HG02763 (cell line): ENCODE results near the gene MTCL1.

ENCODE experiments used
- ATAC-seq: cut with Tn5 transposase; IDR thresholded peaks from one replicate; pipeline ENCODE4 v1.9.1; 2021; ENCODE audit warnings: mild to moderate bottlenecking, moderate library complexity; ENCODE audit not compliant: unreplicated experiment

MTCL1 gene

GRCh38 chr18:8686611-8687010 is 18.7 kb upstream of the MTCL1 start:
- ATAC-seq, result no peak

- no peak for ATAC-seq
Measured at GRCh38 chr18:8688216-8688800, 17.0 kb upstream of the MTCL1 start.

- no peak for ATAC-seq
Measured at GRCh38 chr18:8688816-8689215, 16.5 kb upstream of the MTCL1 start.

DNA sequence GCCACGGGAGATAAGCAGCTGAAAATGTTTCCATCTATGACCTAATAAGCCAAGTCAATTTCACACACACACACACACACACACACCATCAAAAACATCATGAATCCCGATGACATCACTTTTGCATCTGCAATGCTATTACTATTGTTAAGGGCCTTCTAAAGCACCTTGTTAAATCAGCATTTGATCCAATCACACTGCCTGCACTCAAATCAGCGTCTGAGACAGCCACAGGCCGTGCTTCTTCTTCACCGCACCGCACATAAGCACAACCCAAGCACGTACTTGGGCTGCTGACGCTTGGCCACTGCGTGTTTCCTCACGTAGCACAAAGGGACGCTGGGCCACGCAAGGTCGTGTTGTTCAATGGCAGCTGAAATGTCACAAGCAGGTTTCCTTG is 15.8 kb upstream of the MTCL1 start:
- no peak for ATAC-seq

GRCh38 chr18:8694891-8695290 is 10.5 kb upstream of the MTCL1 start:
- no peak for ATAC-seq

GRCh38 chr18:8695932-8696517 is 9.3 kb upstream of the MTCL1 start:
- ATAC-seq, result no peak

- no peak for ATAC-seq
Measured at GRCh38 chr18:8696749-8697211, 8.6 kb upstream of the MTCL1 start.

- ATAC-seq, result no peak
Measured at GRCh38 chr18:8699126-8699525, 6.2 kb upstream of the MTCL1 start.

DNA sequence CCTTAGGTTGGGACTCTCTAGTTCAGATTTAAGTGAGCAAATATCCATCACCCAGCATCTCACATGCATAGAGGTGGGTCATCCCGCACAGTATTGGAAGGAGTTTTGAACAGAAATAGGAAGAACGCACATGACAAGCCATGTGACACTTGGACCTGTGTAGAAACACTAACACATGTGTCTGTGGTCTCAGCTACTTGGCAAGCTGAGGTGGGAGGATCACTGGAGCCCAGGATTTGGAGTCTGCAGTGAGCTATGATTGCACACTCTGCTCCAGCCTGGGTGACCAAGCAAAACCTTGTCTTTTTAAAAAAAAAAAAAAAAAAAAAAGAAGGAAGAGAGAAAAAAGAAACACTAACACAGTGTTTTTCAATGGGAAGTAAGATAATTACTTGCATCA is 5.4 kb upstream of the MTCL1 start:
- no peak for ATAC-seq

DNA sequence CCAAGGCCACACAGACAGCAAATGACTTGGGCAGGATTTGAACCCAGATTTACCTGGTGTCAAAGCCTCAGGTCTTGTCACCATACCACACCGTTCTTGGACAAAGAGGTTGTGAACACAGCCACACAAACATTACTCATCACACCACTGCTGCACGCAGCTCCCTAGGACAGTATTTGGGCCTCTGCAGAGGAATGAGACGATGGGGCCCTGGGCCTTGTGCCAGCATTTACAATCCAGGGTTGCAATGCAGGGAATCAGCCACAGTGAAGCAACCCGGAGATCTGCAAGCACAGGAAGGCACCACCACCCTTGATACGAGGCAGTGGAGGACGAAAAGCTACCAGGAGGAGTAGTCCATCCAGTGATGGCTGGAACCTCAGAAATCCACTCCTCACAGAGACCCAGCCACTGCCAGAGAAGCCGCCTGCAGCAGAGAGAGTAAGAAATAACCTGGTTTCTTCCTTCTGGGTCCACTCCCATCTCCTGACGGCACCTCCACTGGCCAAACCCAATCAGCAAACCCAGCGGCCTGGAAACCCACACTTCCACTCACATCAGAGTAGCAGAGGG is 3.7 kb upstream of the MTCL1 start:
- no peak for ATAC-seq

GRCh38 chr18:8702668-8703067 is 2.7 kb upstream of the MTCL1 start:
- ATAC-seq, result no peak

- no peak for ATAC-seq
Measured at GRCh38 chr18:8703092-8703709, 2.2 kb upstream of the MTCL1 start.

DNA sequence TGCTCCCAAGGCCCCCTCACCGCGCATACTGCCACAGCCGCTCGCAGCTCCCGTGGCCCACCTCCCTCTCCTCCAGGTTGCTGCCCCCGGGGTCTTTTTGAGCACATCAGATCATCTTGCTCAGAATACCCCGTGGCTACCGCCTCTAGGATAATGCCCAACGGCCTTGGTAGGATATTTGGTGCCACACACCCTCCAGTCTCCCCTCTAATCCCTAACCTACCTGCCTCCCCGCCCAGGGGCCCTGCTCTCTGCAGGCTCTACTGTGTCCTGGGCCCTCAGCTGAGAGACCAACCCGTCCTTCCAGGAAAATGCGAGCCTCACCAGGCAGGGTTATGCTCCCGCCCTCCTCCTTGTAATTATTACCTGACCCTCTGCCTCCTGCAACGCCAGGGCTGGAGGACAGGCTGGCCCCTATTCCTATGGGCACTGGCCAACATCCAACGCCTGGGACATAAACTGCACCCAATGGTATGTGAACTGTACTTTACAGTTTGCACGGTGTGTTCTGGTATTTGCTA is 1.5 kb upstream of the MTCL1 start:
- ATAC-seq, result no peak

GRCh38 chr18:8704361-8705237 is 757 bp upstream of the MTCL1 start:
- ATAC-seq, result peak; percentile 89

DNA sequence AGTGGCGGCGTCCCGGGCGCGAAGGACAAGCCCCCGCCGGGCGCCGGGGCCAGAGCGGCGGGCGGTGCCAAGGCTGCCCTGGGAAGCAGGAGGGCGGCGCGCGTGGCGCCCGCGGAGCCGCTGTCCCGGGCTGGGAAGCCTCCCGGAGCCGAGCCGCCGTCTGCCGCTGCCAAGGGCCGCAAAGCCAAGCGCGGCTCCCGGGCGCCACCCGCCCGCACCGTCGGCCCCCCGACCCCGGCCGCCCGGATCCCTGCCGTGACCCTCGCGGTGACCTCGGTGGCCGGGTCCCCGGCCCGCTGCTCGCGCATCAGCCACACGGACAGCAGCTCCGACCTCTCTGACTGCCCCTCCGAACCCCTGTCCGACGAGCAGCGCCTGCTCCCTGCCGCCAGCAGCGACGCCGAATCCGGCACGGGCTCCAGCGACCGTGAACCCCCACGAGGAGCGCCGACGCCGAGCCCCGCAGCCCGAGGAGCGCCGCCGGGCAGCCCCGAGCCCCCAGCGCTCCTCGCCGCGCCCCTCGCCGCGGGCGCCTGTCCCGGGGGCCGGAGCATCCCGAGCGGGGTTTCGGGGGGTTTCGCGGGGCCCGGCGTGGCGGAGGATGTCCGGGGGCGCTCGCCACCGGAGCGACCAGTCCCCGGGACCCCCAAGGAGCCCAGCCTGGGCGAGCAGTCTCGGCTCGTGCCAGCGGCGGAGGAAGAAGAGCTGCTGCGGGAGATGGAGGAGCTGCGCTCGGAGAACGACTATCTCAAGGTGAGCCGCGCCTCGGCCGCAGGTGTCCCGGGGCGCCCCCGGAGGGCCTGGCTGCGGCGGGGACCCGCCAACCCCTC is 820 bp downstream of the MTCL1 start:
- peak; percentile 2 for ATAC-seq

DNA sequence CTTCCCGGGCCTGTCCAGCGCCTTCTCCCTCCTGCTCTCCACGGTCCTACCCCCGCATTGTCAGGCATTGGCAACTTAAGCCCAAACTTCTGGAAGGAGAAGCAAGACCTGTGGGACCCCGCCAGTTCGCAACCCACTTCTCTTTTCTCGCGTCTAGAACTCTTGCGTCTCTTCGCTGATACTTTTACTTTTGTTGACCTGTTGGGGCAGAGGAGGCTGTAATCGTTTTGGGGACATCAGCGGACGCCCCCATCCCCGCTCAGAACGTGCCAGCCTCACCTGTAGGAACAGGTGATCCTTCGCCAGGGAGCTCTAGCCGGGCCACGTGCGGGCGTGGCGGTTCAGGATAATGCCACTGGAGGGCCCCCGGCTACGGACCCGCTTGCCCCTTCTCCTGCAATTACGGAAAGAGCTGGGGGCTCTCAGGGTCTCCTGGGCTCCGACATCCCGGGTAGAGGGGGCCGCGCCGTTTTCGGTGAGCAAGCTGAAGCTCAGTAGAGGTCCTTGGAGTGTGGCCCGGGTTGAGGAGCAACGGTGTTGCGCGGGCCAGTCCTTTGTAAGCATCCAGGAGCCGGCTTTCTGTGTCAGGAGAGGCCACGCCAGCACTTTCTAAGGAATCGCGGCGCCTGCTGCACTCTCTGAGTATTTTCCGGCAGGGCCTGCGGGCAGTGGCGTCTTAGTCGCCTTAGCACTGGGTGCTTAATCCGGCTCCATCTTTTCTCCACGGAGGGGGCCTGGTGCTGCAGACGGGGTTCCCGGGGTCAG is 1.6 kb downstream of the MTCL1 start:
- no peak for ATAC-seq

GRCh38 chr18:8707556-8708300 is 2.4 kb downstream of the MTCL1 start:
- no peak for ATAC-seq

DNA sequence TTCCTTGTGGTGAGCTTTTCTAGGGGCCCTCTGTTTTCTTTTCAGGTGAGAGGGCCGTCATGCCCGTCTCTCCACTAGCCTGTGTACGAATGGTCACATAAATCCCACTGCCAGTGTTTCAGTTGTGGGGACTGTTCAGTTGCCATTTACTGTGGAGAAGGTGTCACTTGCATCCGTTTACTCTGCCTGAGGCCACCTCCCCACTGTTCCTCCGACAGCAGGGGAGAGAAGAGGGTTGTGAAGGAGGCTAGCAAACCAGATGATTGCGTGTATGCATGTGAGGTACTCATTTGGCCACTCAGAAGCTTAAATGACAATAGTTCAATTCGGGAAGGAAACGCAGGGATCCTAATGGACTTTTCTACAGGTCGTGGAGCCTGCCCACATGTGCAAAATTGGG is 3.3 kb downstream of the MTCL1 start:
- ATAC-seq, result no peak
